ENCODE results near the gene MRPS10. TPM values are rescaled to one million over a fixed set of nuclear protein-coding genes. Genes with fewer than 3 reads are reported as not detected.
"Not testable (repeated sequence)": the region's sequence is repeated elsewhere in the genome, so short reads cannot be mapped to it uniquely, and the experiment has no call there.

Gene MRPS10
- total RNA-seq, 2 experiments from 2014 or later: 28.4 to 32.8 TPM

DNA sequence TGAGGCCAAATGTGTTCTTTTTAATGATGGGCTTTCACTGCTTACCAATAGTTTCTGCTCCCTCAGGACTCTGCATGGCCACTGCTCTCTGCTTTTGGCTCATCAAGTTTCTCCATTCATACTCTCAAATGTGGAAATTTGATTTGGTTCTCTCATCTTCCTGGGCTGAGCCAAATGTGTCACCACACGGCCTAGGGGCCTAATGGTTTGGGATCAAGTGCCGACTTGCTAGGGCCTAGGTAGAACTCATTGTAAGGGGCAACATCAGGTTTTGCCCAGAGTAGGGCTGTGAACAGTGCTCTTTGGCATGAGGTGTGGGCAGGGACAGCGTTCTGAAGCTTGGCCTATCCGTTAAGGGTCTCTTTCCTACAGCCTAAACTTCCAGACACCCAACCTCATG lies 3.9 kb upstream of the MRPS10 start:
- Mint-ChIP-seq H3K4me3 (no peak overlapping the region), H3K27ac (no peak overlapping the region), H3K4me1 (peaks cover 23% of the 10 kb centered on the region), H3K27me3 (no peaks in the 10 kb centered on the region), H3K36me3 (ENCODE audit: low read depth) (peaks cover 3% of the 10 kb centered on the region), H3K9me3 (no peaks in the 10 kb centered on the region)
- DNase-seq: no peak
- ChIA-PET POLR2A (no interaction called here), CTCF (interaction anchor here (3.3 kb wide), 1 partner anchor 326 kb away, joined by 9 read pairs; no protein-coding TSS in a partner anchor)

DNA sequence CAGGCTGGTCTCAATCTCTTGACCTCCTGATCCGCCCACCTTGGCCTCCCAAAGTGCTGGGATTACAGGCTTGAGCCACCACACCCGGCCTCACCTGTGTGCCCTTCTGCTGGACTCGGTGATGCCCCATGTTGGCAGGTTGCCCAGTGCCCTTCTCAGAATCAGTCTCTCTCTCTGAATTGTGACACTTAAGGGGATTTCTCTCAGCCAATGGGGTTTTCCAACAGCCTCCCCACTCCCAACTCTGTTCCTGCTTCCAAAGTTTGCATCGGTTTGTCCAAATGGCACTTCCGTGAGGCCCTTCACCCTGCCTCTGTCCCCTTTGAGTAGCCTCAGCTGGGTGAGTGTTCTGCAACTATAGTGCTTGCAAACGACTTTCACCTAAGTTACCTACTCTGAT lies 3.1 kb upstream of the MRPS10 start:
- H3K27ac Mint-ChIP-seq: no peak overlapping the region
- H3K27me3 Mint-ChIP-seq: no peaks in the 10 kb centered on the region
- no peak overlapping the region for H3K4me3 Mint-ChIP-seq
- H3K4me1 Mint-ChIP-seq: peaks cover 29% of the 10 kb centered on the region
- H3K9me3 Mint-ChIP-seq: no peaks in the 10 kb centered on the region
- H3K36me3 Mint-ChIP-seq (ENCODE audit: low read depth): peaks cover 3% of the 10 kb centered on the region
- ChIA-PET POLR2A (no interaction called here), CTCF (interaction anchor here (3.3 kb wide), 1 partner anchor 327 kb away, joined by 9 read pairs; no protein-coding TSS in a partner anchor)
- DNase-seq: no peak

DNA sequence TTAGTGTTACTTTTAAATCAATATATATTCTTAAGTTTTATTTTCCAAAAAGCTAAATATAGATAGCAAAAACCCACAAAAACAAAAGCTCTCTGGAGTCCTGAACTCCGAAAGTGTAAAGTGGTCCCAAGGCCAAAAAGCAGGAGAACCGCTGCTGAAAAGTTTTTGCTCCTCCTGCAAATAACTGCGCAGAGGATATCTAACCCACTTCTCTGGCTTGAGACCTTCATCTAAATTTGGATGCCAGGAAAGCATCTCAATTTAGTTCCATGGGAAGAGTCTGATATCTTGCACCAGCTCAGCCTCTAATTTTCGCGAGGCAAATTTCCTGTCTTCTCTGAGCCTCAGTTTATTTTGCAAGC lies 523 bp downstream of the MRPS10 start:
- Mint-ChIP-seq H3K27ac (peak overlapping the region; percentile 80), H3K4me1 (peaks cover 33% of the 10 kb centered on the region), H3K36me3 (ENCODE audit: low read depth) (peaks cover 20% of the 10 kb centered on the region), H3K4me3 (peak overlapping the region; percentile 97), H3K27me3 (no peaks in the 10 kb centered on the region), H3K9me3 (no peaks in the 10 kb centered on the region)
- ChIA-PET POLR2A (interaction anchor here (1.0 to 1.5 kb wide), 6 partner anchors 28 to 331 kb away, joined by 3 to 5 read pairs (median 3); partner anchors contain the start of gene MED20), CTCF (interaction anchor here (0.7 to 3.7 kb wide), 10 partner anchors 10 to 662 kb away, joined by 3 to 28 read pairs (median 4); partner anchors contain the start of genes BYSL, FRS3, MED20 and RPL7L1)
- no peak for DNase-seq

DNA sequence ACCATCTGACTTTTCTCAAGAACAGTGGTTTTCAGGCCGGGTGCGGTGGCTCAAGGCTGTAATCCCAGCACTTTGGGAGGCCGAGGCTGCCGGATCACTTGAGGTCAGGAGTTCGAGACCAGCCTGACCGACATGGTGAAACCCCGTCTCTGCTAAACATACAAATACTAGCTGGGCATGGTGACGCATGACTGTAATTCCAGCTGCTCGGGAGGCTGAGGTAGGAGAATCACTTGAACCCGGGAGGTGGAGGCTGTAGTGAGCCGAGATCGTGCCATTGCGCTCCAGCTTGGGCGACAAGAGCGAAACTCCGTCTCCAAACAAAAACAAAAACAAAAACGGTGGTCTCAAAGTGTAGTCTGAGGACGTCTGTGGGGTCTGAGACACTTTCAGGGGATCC lies 1.2 kb downstream of the MRPS10 start:
- H3K27ac Mint-ChIP-seq, DNase-seq, H3K27me3 Mint-ChIP-seq, H3K9me3 Mint-ChIP-seq: not testable (repeated sequence)
- Mint-ChIP-seq H3K4me3 (peak overlapping the region; percentile 64), H3K36me3 (ENCODE audit: low read depth) (peaks cover 23% of the 10 kb centered on the region), H3K4me1 (peaks cover 33% of the 10 kb centered on the region)
- POLR2A ChIA-PET: interaction anchor here (1.0 to 1.5 kb wide), 4 partner anchors 162 to 296 kb away, joined by 3 to 4 read pairs (median 3); partner anchors contain the start of gene MED20
- CTCF ChIA-PET: interaction anchor here (1.0 to 3.7 kb wide), 8 partner anchors 10 to 663 kb away, joined by 3 to 28 read pairs (median 4); partner anchors contain the start of genes BYSL, FRS3, MED20 and RPL7L1

GRCh38 chr6:42212442-42212841 lies 5.2 kb downstream of the MRPS10 start:
- Mint-ChIP-seq H3K27me3 (no peaks in the 10 kb centered on the region), H3K36me3 (ENCODE audit: low read depth) (peaks cover 46% of the 10 kb centered on the region), H3K4me1 (peaks cover 25% of the 10 kb centered on the region), H3K27ac (no peak overlapping the region), H3K9me3 (no peaks in the 10 kb centered on the region), H3K4me3 (no peak overlapping the region)
- CTCF ChIA-PET: interaction anchor here (3.8 kb wide), 1 partner anchor 335 kb away, joined by 59 read pairs; no protein-coding TSS in a partner anchor
- DNase-seq: no peak
- POLR2A ChIA-PET: no interaction called here

GRCh38 chr6:42211726-42212125 lies 5.9 kb downstream of the MRPS10 start:
- Mint-ChIP-seq H3K36me3 (ENCODE audit: low read depth) (peaks cover 48% of the 10 kb centered on the region), H3K4me1 (peaks cover 21% of the 10 kb centered on the region), H3K27ac (no peak overlapping the region), H3K9me3 (no peaks in the 10 kb centered on the region), H3K27me3 (no peaks in the 10 kb centered on the region), H3K4me3 (no peak overlapping the region)
- no peak for DNase-seq
- ChIA-PET CTCF (interaction anchor here (0.9 kb wide), 1 partner anchor 336 kb away, joined by 4 read pairs; no protein-coding TSS in a partner anchor), POLR2A (no interaction called here)

DNA sequence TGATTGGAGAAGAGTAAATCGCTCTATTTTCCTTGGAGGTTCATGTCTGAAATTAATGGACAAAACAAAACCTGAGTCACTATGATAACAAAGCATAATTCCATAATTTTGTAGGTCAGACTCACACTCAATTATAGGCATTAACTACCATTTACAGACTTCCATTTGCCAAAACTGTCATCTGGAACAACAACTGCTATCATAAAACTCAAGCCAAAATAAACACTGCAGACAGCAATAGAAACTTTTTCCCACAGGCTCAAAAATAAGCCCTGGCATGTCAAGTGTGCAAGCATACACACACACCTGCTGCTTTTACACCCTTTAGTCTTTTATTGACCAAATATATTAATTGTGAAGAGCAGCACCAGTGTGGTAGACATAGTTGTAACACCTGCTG lies 7.1 kb downstream of the MRPS10 start:
- Mint-ChIP-seq H3K4me3 (no peak overlapping the region), H3K36me3 (ENCODE audit: low read depth) (peaks cover 54% of the 10 kb centered on the region), H3K27me3 (no peaks in the 10 kb centered on the region), H3K4me1 (peaks cover 11% of the 10 kb centered on the region), H3K9me3 (no peaks in the 10 kb centered on the region), H3K27ac (no peak overlapping the region)
- no peak for DNase-seq
- CTCF ChIA-PET: no interaction called here
- POLR2A ChIA-PET: no interaction called here

DNA sequence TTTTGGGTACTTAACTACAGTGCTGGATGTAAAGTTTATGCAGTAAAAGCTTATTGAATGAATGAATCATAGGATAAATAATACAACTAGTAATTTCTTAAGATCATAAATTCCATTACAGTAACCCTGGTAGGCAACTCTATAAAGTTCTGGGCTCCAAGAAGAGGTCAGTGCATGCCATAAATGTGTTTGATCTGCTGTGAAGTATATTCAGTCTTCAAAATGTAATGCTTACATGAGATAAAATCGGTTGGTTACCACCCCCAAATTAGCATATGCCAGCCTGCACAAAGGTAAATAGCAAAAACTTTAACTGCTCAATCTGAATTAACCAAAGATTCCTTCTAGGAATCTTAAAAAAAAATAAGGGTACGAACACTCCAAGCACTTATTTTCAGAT lies 10.1 kb downstream of the MRPS10 start:
- H3K27ac Mint-ChIP-seq, POLR2A ChIA-PET, DNase-seq, H3K4me1 Mint-ChIP-seq, CTCF ChIA-PET, H3K4me3 Mint-ChIP-seq, H3K27me3 Mint-ChIP-seq, H3K9me3 Mint-ChIP-seq: not testable (repeated sequence)
- H3K36me3 Mint-ChIP-seq (ENCODE audit: low read depth): peaks cover 43% of the 10 kb centered on the region

DNA sequence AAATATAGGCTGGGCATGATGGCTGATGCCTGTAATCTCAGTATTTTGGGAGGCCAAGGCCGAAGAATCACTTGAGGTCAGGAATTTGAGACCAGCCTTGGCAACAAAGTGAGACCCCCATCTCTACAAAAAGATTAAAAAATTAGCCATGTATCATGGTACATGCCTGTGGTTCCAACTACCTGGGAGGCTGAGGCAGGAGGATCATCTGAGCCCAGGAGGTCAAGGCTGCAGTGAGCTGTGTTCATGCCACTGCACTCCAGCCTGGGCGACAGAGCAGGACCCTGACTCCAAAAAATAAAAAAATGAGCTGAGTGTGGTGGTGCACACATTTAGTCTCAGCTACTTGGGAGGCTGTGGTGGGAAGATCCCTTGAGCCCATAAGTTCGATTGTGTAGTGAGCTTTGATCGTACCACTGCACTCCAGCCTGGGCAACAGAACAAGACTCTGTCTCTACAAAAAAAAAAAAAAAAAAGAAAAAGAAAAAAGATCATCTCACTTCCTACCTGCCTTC lies 12.8 kb downstream of the MRPS10 start:
- Mint-ChIP-seq H3K9me3 (no peaks in the 10 kb centered on the region), H3K36me3 (ENCODE audit: low read depth) (peaks cover 39% of the 10 kb centered on the region), H3K4me1 (peaks cover 7% of the 10 kb centered on the region), H3K4me3 (no peak overlapping the region), H3K27ac (no peak overlapping the region), H3K27me3 (no peaks in the 10 kb centered on the region)
- ChIA-PET POLR2A (no interaction called here), CTCF (interaction anchor here (0.9 to 1.9 kb wide), 4 partner anchors 10 to 100 kb away, joined by 3 to 9 read pairs (median 6); no protein-coding TSS in a partner anchor)
- no peak for DNase-seq

GRCh38 chr6:42203183-42203582 lies 14.5 kb downstream of the MRPS10 start:
- CTCF ChIA-PET: interaction anchor here (1.0 to 1.9 kb wide), 2 partner anchors 12 to 98 kb away, joined by 3 to 9 read pairs; no protein-coding TSS in a partner anchor
- POLR2A ChIA-PET: interaction anchor here (1.3 kb wide), 1 partner anchor 12 kb away, joined by 4 read pairs; no protein-coding TSS in a partner anchor
- H3K9me3 Mint-ChIP-seq: no peaks in the 10 kb centered on the region
- peaks cover 37% of the 10 kb centered on the region for H3K36me3 Mint-ChIP-seq (ENCODE audit: low read depth)
- H3K4me3 Mint-ChIP-seq: no peak overlapping the region
- DNase-seq: no peak
- no peaks in the 10 kb centered on the region for H3K27me3 Mint-ChIP-seq
- no peak overlapping the region for H3K27ac Mint-ChIP-seq
- peaks cover 10% of the 10 kb centered on the region for H3K4me1 Mint-ChIP-seq

DNA sequence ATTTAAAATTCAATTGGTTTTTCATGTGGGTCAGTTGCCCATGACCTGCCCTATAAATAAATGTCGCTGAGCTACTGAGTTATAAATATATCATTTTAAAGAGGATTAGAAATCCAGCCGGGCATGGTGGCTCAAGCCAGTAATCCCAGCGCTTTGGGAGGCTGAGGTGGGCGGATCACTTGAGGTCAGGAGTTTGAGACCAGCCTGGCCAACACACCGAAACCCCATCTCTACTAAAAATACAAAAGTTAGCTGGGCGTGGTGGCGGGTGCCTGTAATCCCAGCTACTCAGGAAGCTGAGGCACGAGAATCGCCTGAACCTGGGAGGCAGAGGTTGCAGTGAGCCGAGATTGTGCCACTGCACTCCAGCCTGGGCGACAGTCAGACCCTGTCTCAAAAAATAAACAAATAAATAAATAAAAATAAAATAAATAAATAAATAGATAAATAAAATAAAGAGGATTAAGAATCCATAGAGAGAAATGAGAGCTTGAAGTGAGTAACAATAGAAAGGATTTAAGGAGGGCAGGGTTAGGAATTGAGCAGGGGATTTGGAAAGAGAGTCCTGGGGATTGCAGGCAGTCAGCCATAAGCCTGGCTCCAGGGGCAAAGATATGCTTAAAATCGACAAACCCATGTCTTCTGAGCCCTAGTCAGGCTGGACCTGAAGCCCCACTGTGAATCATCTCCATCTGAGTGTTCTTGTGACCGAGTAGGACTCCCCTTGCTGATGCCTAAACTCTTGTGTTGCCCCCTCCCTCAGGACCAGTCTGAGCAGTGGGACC lies 15.3 kb downstream of the MRPS10 start:
- ChIA-PET CTCF (interaction anchor here (1.0 to 1.9 kb wide), 2 partner anchors 13 to 98 kb away, joined by 3 to 9 read pairs; no protein-coding TSS in a partner anchor), POLR2A (interaction anchor here (1.3 kb wide), 1 partner anchor 13 kb away, joined by 4 read pairs; no protein-coding TSS in a partner anchor)
- not testable (repeated sequence) for H3K4me1 Mint-ChIP-seq, H3K9me3 Mint-ChIP-seq, DNase-seq, H3K4me3 Mint-ChIP-seq, H3K27ac Mint-ChIP-seq, H3K27me3 Mint-ChIP-seq
- peaks cover 29% of the 10 kb centered on the region for H3K36me3 Mint-ChIP-seq (ENCODE audit: low read depth)

- Mint-ChIP-seq H3K36me3 (ENCODE audit: low read depth) (peaks cover 23% of the 10 kb centered on the region), H3K9me3 (no peaks in the 10 kb centered on the region), H3K27me3 (no peaks in the 10 kb centered on the region), H3K27ac (no peak overlapping the region), H3K4me3 (no peak overlapping the region), H3K4me1 (peaks cover 10% of the 10 kb centered on the region)
- DNase-seq: no peak
- POLR2A ChIA-PET: no interaction called here
- CTCF ChIA-PET: no interaction called here
Measured at GRCh38 chr6:42201382-42201781, 16.3 kb downstream of the MRPS10 start.

GRCh38 chr6:42200035-42200434 lies 17.6 kb downstream of the MRPS10 start:
- H3K36me3 Mint-ChIP-seq (ENCODE audit: low read depth): peaks cover 18% of the 10 kb centered on the region
- no peak overlapping the region for H3K4me3 Mint-ChIP-seq
- H3K4me1 Mint-ChIP-seq: peaks cover 10% of the 10 kb centered on the region
- POLR2A ChIA-PET: no interaction called here
- no peak for DNase-seq
- H3K27ac Mint-ChIP-seq: no peak overlapping the region
- no peaks in the 10 kb centered on the region for H3K9me3 Mint-ChIP-seq
- no peaks in the 10 kb centered on the region for H3K27me3 Mint-ChIP-seq
- CTCF ChIA-PET: interaction anchor here (1.1 kb wide), 1 partner anchor 14 kb away, joined by 4 read pairs; no protein-coding TSS in a partner anchor

Data from activated CD4-positive, alpha-beta memory T cell treated with anti-CD3 and anti-CD28 coated beads, Interleukin-2, amount 10 ng/mL, durations not matched to agents 7 days and 5 days (primary cell).